Smooth muscle cell of bladder (primary cell): ENCODE data around the gene NONO. TPM values are rescaled to one million over a fixed set of nuclear protein-coding genes. Genes with fewer than 3 reads are reported as not detected.

Experiments
- total RNA-seq: library from RNA; depleted of rRNA; stranded (reverse); fragments of >200 nt; gene quantifications from 2 replicates; pipeline ENCODE4 v1.2.3, GENCODE V29; 2014

NONO gene
- 387 and 421 TPM in 2 replicates for total RNA-seq

DNA sequence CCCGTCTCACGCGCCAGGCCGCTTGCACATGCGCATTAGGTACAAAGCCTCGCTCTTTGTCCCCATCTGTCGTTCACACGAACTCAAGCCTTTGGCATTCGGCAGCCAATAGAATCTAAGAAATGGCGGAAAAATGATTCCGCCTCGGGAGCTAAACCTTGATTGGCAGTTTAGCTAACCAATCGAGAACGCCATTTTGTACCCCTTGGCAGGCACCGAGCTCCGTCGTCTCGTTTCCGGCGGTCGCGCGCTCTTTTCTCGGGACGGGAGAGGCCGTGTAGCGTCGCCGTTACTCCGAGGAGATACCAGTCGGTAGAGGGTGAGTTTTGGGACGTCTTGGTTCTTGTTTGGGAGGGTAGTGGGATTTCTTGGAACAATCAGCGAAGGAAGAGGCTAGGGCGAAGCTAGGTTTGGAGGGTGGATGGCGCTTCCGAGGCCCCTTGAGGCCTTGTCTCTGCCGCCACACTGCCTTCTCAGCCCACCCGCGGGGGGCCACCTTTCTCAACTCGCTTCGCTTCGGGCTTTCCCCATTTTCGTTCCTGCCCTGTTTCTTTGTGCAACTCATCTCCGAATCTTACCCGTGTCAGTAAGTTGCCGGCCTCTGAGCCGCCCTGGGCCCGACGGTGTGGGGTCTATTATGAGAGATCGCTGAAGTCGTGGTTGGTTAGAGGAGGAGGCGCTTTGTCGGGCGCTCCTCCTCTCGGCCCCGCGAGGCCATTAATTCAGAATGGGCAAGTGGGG lies at the start of gene NONO:
NONO (plus strand) TSS at position 233 of the 741 bp plus-strand sequence. CDS start 7,003 bp downstream, outside the sequence.

GRCh38 chrX:71254092-71254963 lies 29.1 kb upstream of the NONO start, which contains the start of gene ZMYM3:
TSS of gene ZMYM3 (minus strand) at chrX:71254140. CDS start at chrX:71253255, 885 bp downstream.

DNA sequence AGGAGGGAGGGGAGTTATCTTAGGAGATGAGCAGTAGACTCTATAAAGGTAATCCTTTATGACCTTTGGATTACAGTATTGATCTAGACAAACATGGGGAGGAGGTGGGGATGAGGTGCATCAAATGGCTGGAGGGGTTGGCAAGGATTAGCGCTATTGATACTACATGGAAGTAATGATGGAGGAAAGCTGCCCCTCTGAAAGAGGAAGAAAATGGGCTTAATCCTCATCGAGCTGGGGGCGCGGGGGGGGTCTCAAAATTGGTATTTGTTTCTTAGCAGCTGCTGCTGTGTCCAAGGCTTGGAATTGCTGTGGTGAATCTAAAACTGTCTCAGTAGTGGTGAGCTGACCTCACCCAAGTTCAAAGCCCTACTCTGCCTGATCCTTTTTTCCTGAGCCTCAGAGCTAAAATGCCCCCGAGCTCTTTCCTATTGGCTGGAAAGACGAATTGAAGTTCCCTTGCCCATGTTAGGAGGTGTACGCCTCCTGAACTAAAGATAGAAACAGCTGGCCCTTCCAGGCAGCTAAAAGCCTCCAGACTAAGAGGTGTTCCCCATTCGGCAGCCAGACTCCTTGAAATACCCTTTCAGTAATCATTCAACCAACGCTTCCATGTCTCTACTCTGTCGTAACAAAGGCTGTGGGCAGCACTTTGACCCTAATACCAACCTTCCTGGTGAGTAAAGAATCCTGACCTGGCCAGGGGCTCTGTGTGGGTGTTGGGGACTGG lies 17.9 kb downstream of the NONO start, which contains the start of gene ITGB1BP2:
ITGB1BP2 (plus strand) TSS at position 556 of the 730 bp plus-strand sequence; CDS start at position 613, 57 bp downstream.

Other genes with a start within 250 kb of the NONO start
- gene SNX12, start 215.3 kb upstream of the NONO start, total RNA-seq: 57.5 and 62.0 TPM in 2 replicates
- 4.6 and 6.7 TPM in 2 replicates for gene FOXO4, start 187.8 kb upstream of the NONO start, total RNA-seq
- gene CXorf65, start 176.9 kb upstream of the NONO start, total RNA-seq: not detected in 2 replicates
- not detected in 2 replicates for gene IL2RG, start 172.1 kb upstream of the NONO start, total RNA-seq
- 23.2 and 23.9 TPM in 2 replicates for gene MED12, start 165.0 kb upstream of the NONO start, total RNA-seq
- under 0.01 and 0.18 TPM in 2 replicates for gene NLGN3, start 138.8 kb upstream of the NONO start, total RNA-seq
- not detected in 2 replicates for gene GJB1, start 60.4 kb upstream of the NONO start, total RNA-seq
- 6.4 and 8.9 TPM in 2 replicates for gene ZMYM3, start 29.5 kb upstream of the NONO start, total RNA-seq
- gene ITGB1BP2, start 18.1 kb downstream of the NONO start, total RNA-seq: 0.85 and 3.6 TPM in 2 replicates
- gene TAF1, start 82.7 kb downstream of the NONO start, total RNA-seq: 35.7 and 43.3 TPM in 2 replicates
- 63.3 and 78.9 TPM in 2 replicates for gene OGT, start 249.5 kb downstream of the NONO start, total RNA-seq